ENCODE data around the gene ATG2A.
"Not testable (repeated sequence)": the region's sequence is repeated elsewhere in the genome, so short reads cannot be mapped to it uniquely, and the experiment has no call there.

ATG2A gene

GRCh38 chr11:64851831-64852351 lies 65.1 kb downstream of the ATG2A start:
- DNase-seq: no peak

GRCh38 chr11:64850979-64851567 lies 65.9 kb downstream of the ATG2A start:
- DNase-seq: no peak

GRCh38 chr11:64849598-64850356 lies 67.2 kb downstream of the ATG2A start:
- DNase-seq: no peak

GRCh38 chr11:64848826-64849597 lies 68.0 kb downstream of the ATG2A start:
- DNase-seq: no peak

- DNase-seq: no peak
Measured at GRCh38 chr11:64848214-64848825, 68.7 kb downstream of the ATG2A start.

GRCh38 chr11:64846998-64847666 lies 69.9 kb downstream of the ATG2A start:
- DNase-seq: peak; percentile 92

- not testable (repeated sequence) for DNase-seq
Measured at GRCh38 chr11:64845776-64846129, 71.3 kb downstream of the ATG2A start.

GRCh38 chr11:64845129-64845775 lies 71.8 kb downstream of the ATG2A start:
- no peak for DNase-seq
